PC-3 (cell line): ENCODE results near the gene ZNF783. TPM values are rescaled to one million over a fixed set of nuclear protein-coding genes. Genes with fewer than 3 reads are reported as not detected.
"Not testable (repeated sequence)": the region's sequence is repeated elsewhere in the genome, so short reads cannot be mapped to it uniquely, and the experiment has no call there.

ENCODE experiments used
- ATAC-seq: fragments of 200-7000 bp; cut with Tn5 transposase; 2 replicates; pipeline ENCODE4 v1.9.1; 2020; ENCODE audit warnings: mild to moderate bottlenecking, moderate library complexity
- BruUV-seq: library from RNA; stranded (reverse); fragments of 400-500 nt; replicated peaks from 2 replicates; lab custom pipeline; 2021; lab: Mats Ljungman, UMichigan
- CTCF ChIA-PET: fragments of 300-600 bp; sonication (Branson Sonifier 250); formaldehyde crosslinking; loops from one replicate; lab custom pipeline; 2022; ENCODE audit warnings: antibody characterized with exemption; lab: Charles Lee
- POLR2A ChIA-PET: fragments of 300-600 bp; sonication (Branson Sonifier 250); formaldehyde crosslinking; loops from one replicate; lab custom pipeline; 2022; ENCODE audit warnings: antibody characterized with exemption; ENCODE audit not compliant: unreplicated experiment; lab: Charles Lee
- DNase-seq: peaks from one replicate; pipeline ENCODE4 v3.0.0-alpha.2; 2015
- H2AFZ ChIP-seq: fragments of 300-600 bp; sonication (generic); 2 replicates; pipeline ENCODE4 v1.6.0; 2016; ENCODE audit warnings: antibody characterized with exemption, low read length
- H3F3A ChIP-seq: fragments of 300-600 bp; sonication (generic); one replicate; pipeline ENCODE4 v1.6.0; 2017; ENCODE audit warnings: antibody characterized with exemption, low read length, control low read depth, mild to moderate bottlenecking; ENCODE audit not compliant: unreplicated experiment
- H3K27ac ChIP-seq: fragments of 300-600 bp; sonication (generic); 2 replicates; pipeline ENCODE4 v1.5.1; 2016; ENCODE audit warnings: mild to moderate bottlenecking, low read length
- H3K27me3 ChIP-seq: fragments of 300-600 bp; sonication (generic); 2 replicates; pipeline ENCODE4 v1.6.1; 2016; ENCODE audit warnings: low read length, mixed read lengths
- H3K36me3 ChIP-seq: fragments of 300-600 bp; sonication (generic); 2 replicates; pipeline ENCODE4 v1.6.1; 2016; ENCODE audit warnings: low read depth, mixed run types, low read length, mixed read lengths
- H3K4me1 ChIP-seq: fragments of 300-600 bp; sonication (generic); 2 replicates; pipeline ENCODE4 v1.5.1; 2016; ENCODE audit warnings: low read length; ENCODE audit not compliant: insufficient read depth
- H3K4me2 ChIP-seq: fragments of 300-600 bp; sonication (generic); 2 replicates; pipeline ENCODE4 v1.6.0; 2016; ENCODE audit warnings: low read length
- H3K4me3 ChIP-seq: fragments of 300-600 bp; sonication (generic); 2 replicates; pipeline ENCODE4 v1.5.1; 2016; ENCODE audit warnings: mild to moderate bottlenecking, low read length, mixed read lengths
- H3K79me2 ChIP-seq: fragments of 300-600 bp; sonication (generic); 2 replicates; pipeline ENCODE4 v1.6.1; 2017; ENCODE audit warnings: low read length, mixed read lengths
- H3K9ac ChIP-seq: fragments of 300-600 bp; sonication (generic); 2 replicates; pipeline ENCODE4 v1.6.0; 2016; ENCODE audit warnings: mild to moderate bottlenecking, low read length
- H3K9me2 ChIP-seq: fragments of 300-600 bp; sonication (generic); replicated peaks from 2 replicates; pipeline ENCODE4 v1.6.1; 2016; ENCODE audit warnings: mixed run types, low read length, mixed read lengths
- H3K9me3 ChIP-seq: fragments of 300-600 bp; sonication (generic); 2 replicates; pipeline ENCODE4 v1.6.1; 2016; ENCODE audit warnings: low read length, mixed read lengths
- H4K20me1 ChIP-seq: fragments of 300-600 bp; sonication (generic); 2 replicates; pipeline ENCODE4 v1.6.1; 2016; ENCODE audit warnings: low read length, mixed read lengths
- CTCF ChIP-seq: fragments of 300-600 bp; sonication (generic); conservative IDR thresholded peaks from 2 replicates; pipeline ENCODE4 v1.5.1; 2017; ENCODE audit warnings: antibody characterized with exemption, low read depth, mild to moderate bottlenecking, low read length
- EZH2 ChIP-seq: fragments of 300-600 bp; sonication (generic); IDR thresholded peaks from one replicate; pipeline ENCODE4 v1.6.1; 2017; ENCODE audit warnings: antibody characterized with exemption, mild to moderate bottlenecking, low read length; ENCODE audit not compliant: unreplicated experiment
- EZH2phosphoT487 ChIP-seq: fragments of 300-600 bp; sonication (generic); IDR thresholded peaks from 2 replicates; pipeline ENCODE4 v1.6.1; 2018; ENCODE audit warnings: mild to moderate bottlenecking, antibody characterized with exemption, low read length, borderline replicate concordance
- intact Hi-C: fragments of 100-400 bp; cut with micrococcal nuclease; formaldehyde crosslinking; loops from 2 replicates; pipeline ENCODE4 v1.9.0; 2023
- total RNA-seq: library from RNA; depleted of rRNA; stranded (reverse); fragments of >200 nt; gene quantifications from 2 replicates; pipeline ENCODE4 v1.2.3, GENCODE V29; 2014

ZNF783 gene
- total RNA-seq, 1 experiment from 2014 or later, result 6.9 TPM

- CTCF ChIA-PET, result no interaction called here
- Histone ChIP-seq H3K9me2 (no peaks in the 10 kb centered on the region), H3K36me3 (peaks cover 12% of the 10 kb centered on the region; the same call in 1 of the 2 replicates), H4K20me1 (no peaks in the 10 kb centered on the region), H3K4me3 (no peak overlapping the region), H3K27ac (no peak overlapping the region), H3K4me1 (0 out of 2 replicates have a peak, but pooled peaks cover 4% of the 10 kb centered on the region), H3K9ac (no peak overlapping the region), H2AFZ (no peak overlapping the region), H3K27me3 (no peaks in the 10 kb centered on the region), H3K4me2 (no peak overlapping the region), H3F3A (no peaks in the 10 kb centered on the region), H3K79me2 (no peaks in the 10 kb centered on the region), H3K9me3 (no peaks in the 10 kb centered on the region)
- no peak for ATAC-seq
- POLR2A ChIA-PET, result no interaction called here
- no peak for DNase-seq
- intact Hi-C loops, result no loop called here
- TF ChIP-seq EZH2phosphoT487, result no peak
- no TSS peak for BruUV-seq
These were observed 37.6 kb upstream of the ZNF783 start for GRCh38 chr7:149224352-149224751.

GRCh38 chr7:149225106-149225505, 36.9 kb upstream of the ZNF783 start:
- Histone ChIP-seq H3K9me3 (no peaks in the 10 kb centered on the region), H3K4me2 (no peak overlapping the region), H3K27ac (no peak overlapping the region), H4K20me1 (no peaks in the 10 kb centered on the region), H3K9me2 (no peaks in the 10 kb centered on the region), H3F3A (no peaks in the 10 kb centered on the region), H3K79me2 (no peaks in the 10 kb centered on the region), H3K27me3 (no peaks in the 10 kb centered on the region), H3K36me3 (peaks cover 9% of the 10 kb centered on the region; the same call in 1 of the 2 replicates), H3K4me3 (no peak overlapping the region), H3K9ac (no peak overlapping the region), H3K4me1 (0 out of 2 replicates have a peak, but pooled peaks cover 4% of the 10 kb centered on the region), H2AFZ (no peak overlapping the region)
- DNase-seq (no peak), ATAC-seq (no peak)
- no TSS peak for BruUV-seq
- TF ChIP-seq CTCF (no peak), EZH2phosphoT487 (no peak), EZH2 (no peak)
- ChIA-PET CTCF (no interaction called here), POLR2A (no interaction called here)
- intact Hi-C loops, result no loop called here

GRCh38 chr7:149225656-149226055, 36.3 kb upstream of the ZNF783 start:
- H3K9me2 ChIP-seq, result no peaks in the 10 kb centered on the region
- TF ChIP-seq EZH2phosphoT487, result no peak
- no peak for TF ChIP-seq CTCF
- TF ChIP-seq EZH2, result no peak
- no peak overlapping the region for H3K27ac ChIP-seq
- no peak overlapping the region for H2AFZ ChIP-seq
- intact Hi-C loops, result no loop called here
- H3K9ac ChIP-seq, result no peak overlapping the region
- CTCF ChIA-PET, result no interaction called here
- POLR2A ChIA-PET, result no interaction called here
- H3K36me3 ChIP-seq, result peaks cover 9% of the 10 kb centered on the region; the same call in 1 of the 2 replicates
- ATAC-seq, result no peak
- no peaks in the 10 kb centered on the region for H4K20me1 ChIP-seq
- H3K4me2 ChIP-seq, result no peak overlapping the region
- no peaks in the 10 kb centered on the region for H3K9me3 ChIP-seq
- no peaks in the 10 kb centered on the region for H3K4me1 ChIP-seq
- DNase-seq, result no peak
- no peaks in the 10 kb centered on the region for H3F3A ChIP-seq
- no TSS peak for BruUV-seq
- H3K79me2 ChIP-seq, result no peaks in the 10 kb centered on the region
- no peak overlapping the region for H3K4me3 ChIP-seq
- H3K27me3 ChIP-seq, result no peaks in the 10 kb centered on the region

GRCh38 chr7:149226366-149226765, 35.6 kb upstream of the ZNF783 start:
- H3K9ac ChIP-seq, BruUV-seq, H3K4me1 ChIP-seq, H2AFZ ChIP-seq, H3F3A ChIP-seq, POLR2A ChIA-PET, H3K27me3 ChIP-seq, H3K4me2 ChIP-seq, H3K9me2 ChIP-seq, H4K20me1 ChIP-seq, CTCF ChIA-PET, H3K4me3 ChIP-seq, H3K79me2 ChIP-seq, DNase-seq, intact Hi-C loops, H3K27ac ChIP-seq, H3K9me3 ChIP-seq, ATAC-seq, H3K36me3 ChIP-seq: not testable (repeated sequence)
